Sigmoid colon (tissue), 4 donors: ENCODE measurements around the gene PLEKHA6.

ENCODE experiments used
- POLR2AphosphoS5 ChIP-seq, 4 donors: sonication (generic); formaldehyde crosslinking; IDR thresholded peaks; one replicate each; pipeline ENCODE4 v1.6.1; 2017; ENCODE audit warnings: antibody characterized with exemption in 4 of 4
- TF ChIP-seq, protein P1 (sequence below), 4 experiments: fragments of 450-650 bp in 3 of 4; fragments of 200-600 bp in 1 of 4; IDR thresholded peaks; one replicate each; pipeline ENCODE4 v1.5.1; 2016 to 2019; ENCODE audit warnings: antibody characterized with exemption in 4 of 4, mild to moderate bottlenecking in 3 of 4, moderate library complexity in 2 of 4

DNA sequence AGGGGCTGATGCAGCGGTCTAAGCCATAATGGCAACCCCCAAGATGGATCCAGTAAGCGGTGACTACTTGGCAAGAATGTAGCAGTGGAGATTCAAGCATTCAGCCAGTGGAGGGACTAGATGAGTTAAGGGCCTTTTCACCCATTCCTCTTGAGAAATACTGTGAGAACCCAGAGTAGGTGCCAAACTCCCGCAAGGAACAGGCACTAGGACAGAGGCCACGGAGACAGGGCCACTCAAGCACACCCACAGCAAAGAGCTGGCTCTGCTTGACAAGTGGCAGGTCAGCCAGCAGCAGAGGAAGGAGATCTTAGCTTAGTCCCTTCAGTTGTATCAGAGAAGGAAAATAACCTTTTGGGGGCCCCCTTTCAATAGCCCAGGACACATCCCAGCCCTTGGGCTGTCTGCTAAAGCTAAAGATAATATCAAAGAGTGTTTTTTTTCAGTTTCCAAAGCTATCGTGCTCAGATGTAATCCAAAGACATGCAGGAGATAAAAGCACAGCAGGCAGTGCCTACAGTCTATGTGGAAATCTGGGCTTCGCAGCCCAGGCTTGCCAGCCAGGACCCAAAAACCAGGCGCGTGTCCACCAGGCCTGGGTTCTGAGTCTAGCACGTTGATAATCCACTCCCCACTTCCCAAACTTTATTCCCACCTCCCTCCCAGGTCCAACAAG lies 83.9 kb downstream of the PLEKHA6 start:
- no peak for TF ChIP-seq POLR2AphosphoS5 (IDR thresholded peaks at IDR 0.05)
- TF ChIP-seq, protein P1, sequence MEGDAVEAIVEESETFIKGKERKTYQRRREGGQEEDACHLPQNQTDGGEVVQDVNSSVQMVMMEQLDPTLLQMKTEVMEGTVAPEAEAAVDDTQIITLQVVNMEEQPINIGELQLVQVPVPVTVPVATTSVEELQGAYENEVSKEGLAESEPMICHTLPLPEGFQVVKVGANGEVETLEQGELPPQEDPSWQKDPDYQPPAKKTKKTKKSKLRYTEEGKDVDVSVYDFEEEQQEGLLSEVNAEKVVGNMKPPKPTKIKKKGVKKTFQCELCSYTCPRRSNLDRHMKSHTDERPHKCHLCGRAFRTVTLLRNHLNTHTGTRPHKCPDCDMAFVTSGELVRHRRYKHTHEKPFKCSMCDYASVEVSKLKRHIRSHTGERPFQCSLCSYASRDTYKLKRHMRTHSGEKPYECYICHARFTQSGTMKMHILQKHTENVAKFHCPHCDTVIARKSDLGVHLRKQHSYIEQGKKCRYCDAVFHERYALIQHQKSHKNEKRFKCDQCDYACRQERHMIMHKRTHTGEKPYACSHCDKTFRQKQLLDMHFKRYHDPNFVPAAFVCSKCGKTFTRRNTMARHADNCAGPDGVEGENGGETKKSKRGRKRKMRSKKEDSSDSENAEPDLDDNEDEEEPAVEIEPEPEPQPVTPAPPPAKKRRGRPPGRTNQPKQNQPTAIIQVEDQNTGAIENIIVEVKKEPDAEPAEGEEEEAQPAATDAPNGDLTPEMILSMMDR (IDR thresholded peaks at IDR 0.05) = no peak
